Fibroblast of skin of scalp (primary cell): ENCODE results near the gene KRTAP10-5.

Source experiments
- DNase-seq: peaks from one replicate; pipeline ENCODE4 v3.0.0-alpha.2; 2013

Gene KRTAP10-5

DNA sequence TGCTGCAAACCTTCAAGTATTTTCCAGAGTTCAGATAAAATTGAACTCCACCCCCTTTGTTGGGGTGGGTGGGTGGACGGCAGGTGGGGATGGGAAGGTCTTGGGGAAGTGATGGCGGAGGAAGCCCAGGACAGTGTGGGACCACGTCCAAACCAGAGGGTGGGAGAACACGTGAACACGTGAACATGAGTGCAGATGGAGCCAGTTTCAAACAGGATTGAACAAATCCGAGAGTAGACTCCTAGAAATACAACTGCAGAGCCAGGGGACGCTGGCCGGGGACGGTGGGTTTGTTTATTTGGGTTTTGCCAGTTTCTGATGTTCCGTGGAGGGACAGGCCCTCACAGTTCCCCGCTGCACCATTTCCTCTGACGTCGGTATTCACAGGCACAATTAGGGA is 32.0 kb downstream of the KRTAP10-5 start:
- DNase-seq = no peak

- no peak for DNase-seq
These were observed 32.6 kb downstream of the KRTAP10-5 start for GRCh38 chr21:44547656-44548331.

GRCh38 chr21:44544566-44544965 is 35.8 kb downstream of the KRTAP10-5 start:
- no peak for DNase-seq

GRCh38 chr21:44542716-44543115 is 37.7 kb downstream of the KRTAP10-5 start:
- no peak for DNase-seq

DNA sequence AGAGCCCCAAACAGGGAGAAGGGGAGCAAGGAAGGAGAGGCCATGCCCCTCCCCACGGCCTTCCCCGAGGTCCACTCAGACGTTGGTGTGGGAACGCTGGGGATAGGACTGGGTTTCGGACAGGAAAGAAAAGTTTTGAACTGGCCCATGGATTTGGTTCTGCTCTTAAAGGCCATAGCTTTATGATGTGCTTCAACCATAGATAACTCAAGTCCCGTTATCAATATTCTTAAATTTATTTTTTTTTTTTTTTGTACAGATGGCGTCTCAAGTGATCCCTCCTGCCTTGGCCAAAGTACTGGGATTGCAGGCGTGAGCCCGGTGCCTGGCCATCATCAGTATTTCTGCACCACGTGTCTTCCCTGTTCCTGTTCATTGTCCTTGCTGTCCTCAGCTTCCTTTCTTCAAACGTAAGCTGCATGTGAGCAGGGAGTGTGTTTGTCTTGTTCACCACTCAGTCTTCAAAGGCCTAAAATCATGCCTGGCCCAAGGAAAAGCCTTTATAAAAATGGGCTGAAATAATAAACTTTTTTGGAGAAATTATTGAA is 39.6 kb downstream of the KRTAP10-5 start:
- DNase-seq = no peak

- DNase-seq = no peak
These were observed 40.3 kb downstream of the KRTAP10-5 start, which contains the start of gene KRTAP10-1 for GRCh38 chr21:44539991-44540666. Gene KRTAP10-1 (minus strand): TSS chr21:44540195. CDS start chr21:44540150, 45 bp downstream.

GRCh38 chr21:44539046-44539445 is 41.4 kb downstream of the KRTAP10-5 start:
- DNase-seq = no peak

DNA sequence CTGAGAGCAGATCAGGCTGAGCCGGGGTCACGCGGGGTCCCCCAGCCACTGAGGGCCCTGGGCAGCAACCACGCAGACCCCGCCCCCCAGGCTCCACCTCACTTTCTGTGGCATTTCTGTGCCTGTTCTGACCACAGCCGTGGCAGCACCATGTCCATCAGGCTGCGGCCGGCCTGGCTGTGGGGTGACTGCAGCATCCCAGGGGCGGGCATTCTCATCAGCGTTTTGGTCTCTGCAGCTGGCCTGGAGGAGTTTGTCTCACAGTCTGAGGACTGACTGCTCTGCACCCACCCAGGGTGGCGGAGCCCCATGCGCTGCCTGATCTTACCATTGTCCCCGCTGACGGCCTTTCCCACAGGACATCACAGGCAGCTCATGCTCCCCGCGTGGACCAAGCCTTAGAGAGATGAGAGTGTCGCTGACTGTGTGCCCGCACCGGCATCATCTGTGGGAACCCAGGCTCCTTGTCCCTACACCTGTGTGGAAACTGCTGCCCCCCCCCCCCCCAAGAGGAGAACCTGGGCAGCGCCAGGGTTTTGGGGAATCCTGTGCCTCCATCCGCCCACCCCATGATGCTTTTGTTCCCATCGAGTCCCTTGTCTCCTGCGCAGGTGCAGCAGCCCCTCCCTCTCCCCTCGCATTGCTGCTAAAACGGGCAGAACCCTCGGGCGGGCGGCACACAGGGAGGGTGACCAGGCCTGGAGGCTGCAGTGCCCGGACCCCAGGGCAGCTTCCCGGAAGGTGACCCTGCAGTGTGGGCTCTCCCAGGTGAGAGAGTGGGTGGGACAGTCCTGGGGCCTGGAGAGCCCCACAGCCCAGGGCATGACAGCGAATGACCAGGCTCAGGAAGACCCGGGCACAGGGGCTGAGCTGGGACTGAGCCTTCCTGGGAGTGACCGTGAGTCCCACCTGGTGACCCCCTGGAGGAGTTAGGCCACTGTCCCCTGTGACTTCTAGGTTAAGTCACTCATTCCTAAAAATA is 42.2 kb downstream of the KRTAP10-5 start:
- DNase-seq = no peak

- no peak for DNase-seq
These were observed 44.4 kb downstream of the KRTAP10-5 start for GRCh38 chr21:44535963-44536362.

GRCh38 chr21:44534688-44535087 is 45.7 kb downstream of the KRTAP10-5 start:
- DNase-seq = no peak

DNA sequence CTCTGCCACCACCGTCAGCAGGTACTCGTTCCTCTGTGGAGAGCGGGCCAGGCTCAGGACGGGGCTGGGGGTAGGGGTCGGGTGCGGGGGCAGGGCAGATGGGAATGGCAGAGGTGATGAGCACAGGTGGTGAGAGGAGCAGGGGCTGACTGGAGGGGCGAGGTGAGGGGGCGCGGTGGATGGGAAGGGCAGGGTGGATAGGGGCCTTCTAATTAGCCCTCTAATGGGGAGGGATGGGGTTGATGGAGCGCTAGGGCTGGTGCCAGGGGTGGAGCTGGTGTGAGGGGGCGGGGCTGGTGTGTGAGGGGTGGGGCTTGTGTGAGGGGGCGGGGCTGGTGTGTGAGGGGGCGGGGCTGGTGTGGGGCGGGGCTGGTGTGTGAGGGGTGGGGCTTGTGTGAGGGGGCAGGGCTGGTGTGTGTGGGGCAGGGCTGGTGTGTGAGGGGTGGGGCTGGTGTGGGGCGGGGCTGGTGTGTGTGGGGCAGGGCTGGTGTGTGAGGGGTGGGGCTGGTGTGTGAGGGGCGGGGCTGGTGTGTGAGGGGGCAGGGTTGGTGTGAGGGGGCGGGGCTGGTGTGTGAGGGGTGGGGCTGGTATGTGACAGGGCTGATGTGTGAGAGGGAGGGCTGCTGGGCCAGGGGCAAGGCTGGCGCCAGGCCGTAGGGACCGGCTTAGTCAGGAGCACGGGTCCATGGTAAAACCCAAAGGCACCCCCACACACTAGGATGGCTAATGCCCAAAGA is 46.3 kb downstream of the KRTAP10-5 start:
- DNase-seq = no peak

DNA sequence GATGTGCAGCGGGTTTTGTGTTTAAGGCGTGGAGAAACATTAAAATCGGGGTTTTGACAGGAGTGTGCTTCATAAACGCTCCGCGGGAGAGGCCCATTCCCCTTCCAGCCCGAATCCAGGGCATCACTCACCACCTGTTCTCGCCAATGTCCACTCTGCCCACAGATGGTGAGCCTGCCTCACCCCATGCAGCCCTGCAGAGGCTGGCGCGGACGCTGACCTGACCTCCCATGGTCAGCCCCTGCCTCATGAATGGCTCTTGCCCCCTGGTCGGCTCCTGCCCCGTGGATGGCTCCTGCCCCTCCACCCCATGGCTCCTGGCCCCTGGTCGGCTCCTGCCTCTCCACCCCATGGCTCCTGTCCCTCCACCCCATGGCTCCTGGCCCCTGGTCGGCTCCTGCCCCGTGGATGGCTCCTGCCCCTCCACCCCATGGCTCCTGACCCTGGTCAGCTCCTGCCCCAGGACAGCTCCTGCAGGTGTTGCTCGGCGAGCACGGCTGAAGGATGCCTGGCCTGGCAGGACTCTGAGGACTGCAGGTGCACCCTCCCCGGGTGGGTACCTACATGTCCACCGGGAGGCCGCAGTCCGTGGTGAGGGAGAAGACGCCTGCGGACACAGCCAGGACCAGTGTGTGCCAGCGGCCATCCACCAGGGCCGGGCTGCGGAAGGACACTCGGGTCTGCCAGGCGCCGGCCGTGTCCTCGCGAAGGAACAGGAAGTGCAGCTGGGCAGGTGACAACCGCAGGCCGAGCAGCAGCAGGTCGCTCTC is 47.1 kb downstream of the KRTAP10-5 start:
- DNase-seq = no peak

DNA sequence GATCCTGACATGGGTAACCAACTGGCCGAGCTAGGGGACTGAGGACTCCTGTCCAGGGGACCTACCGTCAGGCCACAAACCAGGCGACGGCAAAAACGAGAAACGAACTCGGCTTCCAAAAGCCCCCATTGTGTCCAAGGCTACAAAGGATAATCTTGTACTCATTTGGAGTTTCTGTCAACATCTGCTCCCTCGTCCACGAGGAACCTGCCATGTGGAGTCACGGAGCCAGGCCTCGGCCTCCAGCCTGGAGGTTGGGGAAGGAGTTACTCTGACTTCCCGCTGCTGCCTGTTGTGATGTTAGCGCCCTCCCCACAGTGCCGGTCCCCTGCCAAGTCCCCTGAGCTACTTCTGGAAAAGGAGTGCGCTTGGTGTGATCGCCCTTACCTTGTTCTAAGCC is 47.7 kb downstream of the KRTAP10-5 start:
- no peak for DNase-seq

GRCh38 chr21:44531606-44532564 is 48.5 kb downstream of the KRTAP10-5 start:
- no peak for DNase-seq

DNA sequence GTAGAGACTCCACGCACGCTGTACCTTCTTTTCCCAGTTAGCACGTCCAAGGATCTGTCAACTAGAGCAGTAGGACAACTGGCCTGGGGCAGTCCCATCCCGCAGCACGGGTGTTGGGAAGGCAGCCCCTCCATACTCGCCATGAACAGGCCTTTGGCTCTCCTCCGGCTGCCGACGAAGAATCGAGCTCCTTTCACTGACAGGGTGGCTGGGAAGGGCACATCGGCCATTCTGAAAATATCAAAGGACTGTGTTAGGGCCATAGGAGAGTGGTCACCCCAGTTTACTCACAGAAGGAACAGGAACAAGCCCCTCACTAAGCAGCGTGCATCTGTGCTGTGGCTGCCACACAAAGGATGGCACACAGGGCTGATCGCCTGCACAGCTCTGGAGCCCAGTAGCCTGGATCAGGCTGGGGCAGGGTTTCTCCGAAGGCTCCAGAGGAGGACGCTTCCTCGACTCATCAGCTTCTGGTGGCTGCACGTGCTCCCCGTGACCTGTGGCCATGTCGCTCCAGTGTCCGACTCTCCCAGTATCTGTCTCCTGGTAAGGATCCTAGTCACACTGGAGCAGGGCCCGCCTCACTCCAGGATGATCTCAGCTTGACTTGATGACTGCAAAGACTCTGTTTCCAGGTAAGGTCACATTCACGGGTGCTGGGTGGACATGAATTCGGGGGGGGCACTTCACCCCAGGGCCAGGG is 49.4 kb downstream of the KRTAP10-5 start:
- no peak for DNase-seq

DNA sequence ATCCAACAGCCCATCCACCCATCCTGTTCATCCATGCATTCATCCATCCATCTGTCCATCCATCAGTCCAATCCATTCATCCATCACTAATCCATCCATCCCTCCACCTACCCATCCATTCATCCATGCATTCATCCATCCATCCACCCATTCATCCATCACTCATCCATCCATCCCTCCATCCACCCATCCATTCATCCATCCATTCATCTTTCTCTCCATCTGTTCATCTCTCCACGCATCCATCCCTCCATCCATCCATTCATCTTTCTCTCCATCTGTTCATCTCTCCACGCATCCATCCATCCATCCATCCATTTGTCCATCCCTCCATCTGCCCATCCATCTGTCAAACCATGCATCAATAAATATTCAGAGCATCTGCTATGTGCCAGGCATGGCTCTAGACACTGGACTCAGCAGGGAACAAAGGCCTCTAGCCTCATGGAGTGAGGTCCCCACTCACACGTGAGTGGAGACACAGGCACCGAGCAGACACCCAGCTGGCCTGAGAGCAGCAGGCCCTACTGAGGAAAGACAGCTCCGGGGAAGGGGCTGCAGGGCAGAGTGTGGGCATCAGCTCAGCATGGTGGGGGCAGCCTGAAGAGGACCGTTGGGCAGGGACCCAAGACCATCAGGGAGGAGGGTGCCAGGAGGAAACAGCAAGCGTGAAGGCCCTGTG is 50.0 kb downstream of the KRTAP10-5 start:
- DNase-seq = no peak

DNA sequence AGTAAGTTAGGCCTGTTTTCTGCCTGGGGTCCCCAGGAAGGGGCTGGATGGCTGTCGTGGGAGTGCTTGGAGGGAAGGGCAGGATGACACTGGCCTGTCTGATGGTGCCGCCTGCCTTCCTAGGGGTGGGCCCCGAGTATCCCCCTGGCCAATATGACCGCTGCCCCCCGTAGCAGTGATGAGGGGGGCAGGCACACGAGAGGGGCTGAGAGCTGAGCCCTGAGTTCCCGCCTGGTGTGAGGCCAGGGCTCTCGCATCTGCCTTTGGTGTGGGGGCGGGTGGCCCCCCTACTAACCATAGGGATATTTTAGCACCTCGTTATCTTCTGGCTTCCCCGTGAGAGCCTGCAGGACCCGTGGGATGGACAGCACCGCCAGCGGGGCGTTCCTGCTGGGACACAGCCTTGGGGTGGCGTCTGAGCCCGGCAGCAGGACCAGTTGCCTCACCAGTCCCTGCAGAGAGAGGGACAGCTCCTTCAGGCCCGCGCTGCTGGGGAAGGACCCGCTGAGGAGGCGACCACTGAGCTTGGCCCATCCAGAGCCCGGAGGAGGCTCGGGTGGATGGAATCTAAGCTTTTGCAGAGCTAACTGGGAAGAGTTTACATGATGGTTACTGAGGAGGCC is 50.8 kb downstream of the KRTAP10-5 start:
- DNase-seq = no peak
